Stomach (tissue), 9 donors: ENCODE results near the gene HTR5A. TPM values are rescaled to one million over a fixed set of nuclear protein-coding genes. Genes with fewer than 3 reads are reported as not detected.

Experiments
- DNase-seq, 2 donors: peaks; one replicate each; pipeline versions ENCODE4 v3.0.0 to v3.0.0-alpha.2; 2013 to 2019
- H3K27ac ChIP-seq, 5 donors: fragments of 200-600 bp in 4 of 5; sonication (generic) in 4 of 5; one replicate each; pipeline ENCODE4 v1.5.1; 2013 to 2019; ENCODE audit warnings: mild to moderate bottlenecking in 1 of 5, moderate library complexity in 1 of 5
- H3K27me3 ChIP-seq, 3 donors: fragments of 200-600 bp; sonication (generic); one replicate each; pipeline ENCODE4 v1.5.1; 2017 to 2019; ENCODE audit warnings: mixed run types in 1 of 3
- H3K36me3 ChIP-seq, 4 donors: fragments of 200-600 bp; sonication (generic); 1 replicate in 3 of 4; 2 replicates in 1 of 4; pipeline ENCODE4 v1.5.1; 2016 to 2019
- H3K4me1 ChIP-seq, 4 donors: fragments of 200-600 bp; sonication (generic); one replicate each; pipeline ENCODE4 v1.5.1; 2016 to 2019
- H3K4me3 ChIP-seq, 4 donors: fragments of 200-600 bp; sonication (generic) in 3 of 4; one replicate each; pipeline ENCODE4 v1.5.1; 2016 to 2019; ENCODE audit warnings: mild to moderate bottlenecking in 1 of 4
- H3K9me3 ChIP-seq, 4 donors: fragments of 200-600 bp; sonication (generic); one replicate each; pipeline ENCODE4 v1.5.1; 2016 to 2019
- EP300 ChIP-seq: sonication (generic); formaldehyde crosslinking; IDR thresholded peaks from one replicate; pipeline ENCODE4 v1.6.1; 2017; ENCODE audit warnings: antibody characterized with exemption
- POLR2A ChIP-seq, 4 donors: fragments of 450-650 bp; IDR thresholded peaks; one replicate each; pipeline ENCODE4 v1.6.1; 2016; ENCODE audit warnings: antibody characterized with exemption in 4 of 4, control low read depth in 2 of 4, mild to moderate bottlenecking in 1 of 4, moderate library complexity in 1 of 4
- POLR2AphosphoS5 ChIP-seq, 3 donors: sonication (generic); formaldehyde crosslinking; IDR thresholded peaks; one replicate each; pipeline ENCODE4 v1.6.1; 2016; ENCODE audit warnings: antibody characterized with exemption in 3 of 3
- WGBS, 5 donors: extraction: QIAGEN DNeasy Blood & Tissue Kit in 3 of 5; methylation state at CpG; one replicate each; pipeline versions ENCODE4 v1.1.5 to v1.1.7; 2013 to 2018; 5-methylcytosine and 5-hydroxymethylcytosine counted together
- intact Hi-C: fragments of 100-400 bp; cut with DNase I; formaldehyde crosslinking; loops from one replicate; pipeline ENCODE4 v1.15.1; 2023; ENCODE audit warnings: low total_unique reads
- polyA plus RNA-seq, 3 donors: library from polyadenylated mRNA; stranded (reverse); fragments of 200-250 nt; gene quantifications; one replicate each; pipeline ENCODE4 v1.2.3, GENCODE V29; 2013
- total RNA-seq, 5 donors: library from RNA; depleted of rRNA; stranded (reverse); fragments of >200 nt; gene quantifications; one replicate each; pipeline versions ENCODE4 v1.1.0 to v1.2.3, GENCODE V29; 2014 to 2016
- TF ChIP-seq, protein P1 (sequence below), 7 experiments: fragments of 450-650 bp in 4 of 7; fragments of 200-600 bp in 3 of 7; sonication (generic) in 3 of 7; IDR thresholded peaks; one replicate each; pipeline ENCODE4 v1.5.1; 2016 to 2019; ENCODE audit warnings: antibody characterized with exemption in 7 of 7, control low read depth in 2 of 7, mild to moderate bottlenecking in 1 of 7
- donor health status: healthy with polysubstance abuse.
- donor health status: Bipolar disorder and iron deficiency.
- donor health status: healthy.

HTR5A gene
- total and polyA plus RNA-seq, 8 donors = not detected

GRCh38 chr7:155119801-155120382, 49.8 kb downstream of the HTR5A start:
- no peak for DNase-seq
- no peaks in the 10 kb centered on the region for H3K36me3 ChIP-seq
- no peak overlapping the region for H3K27ac ChIP-seq
- intact Hi-C loops = no loop called here
- TF ChIP-seq EP300 (no peak), POLR2A (IDR thresholded peaks at IDR 0.05) (no peak), POLR2AphosphoS5 (IDR thresholded peaks at IDR 0.05) (no peak)
- TF ChIP-seq, protein P1, sequence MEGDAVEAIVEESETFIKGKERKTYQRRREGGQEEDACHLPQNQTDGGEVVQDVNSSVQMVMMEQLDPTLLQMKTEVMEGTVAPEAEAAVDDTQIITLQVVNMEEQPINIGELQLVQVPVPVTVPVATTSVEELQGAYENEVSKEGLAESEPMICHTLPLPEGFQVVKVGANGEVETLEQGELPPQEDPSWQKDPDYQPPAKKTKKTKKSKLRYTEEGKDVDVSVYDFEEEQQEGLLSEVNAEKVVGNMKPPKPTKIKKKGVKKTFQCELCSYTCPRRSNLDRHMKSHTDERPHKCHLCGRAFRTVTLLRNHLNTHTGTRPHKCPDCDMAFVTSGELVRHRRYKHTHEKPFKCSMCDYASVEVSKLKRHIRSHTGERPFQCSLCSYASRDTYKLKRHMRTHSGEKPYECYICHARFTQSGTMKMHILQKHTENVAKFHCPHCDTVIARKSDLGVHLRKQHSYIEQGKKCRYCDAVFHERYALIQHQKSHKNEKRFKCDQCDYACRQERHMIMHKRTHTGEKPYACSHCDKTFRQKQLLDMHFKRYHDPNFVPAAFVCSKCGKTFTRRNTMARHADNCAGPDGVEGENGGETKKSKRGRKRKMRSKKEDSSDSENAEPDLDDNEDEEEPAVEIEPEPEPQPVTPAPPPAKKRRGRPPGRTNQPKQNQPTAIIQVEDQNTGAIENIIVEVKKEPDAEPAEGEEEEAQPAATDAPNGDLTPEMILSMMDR (IDR thresholded peaks at IDR 0.05) = no peak
- H3K9me3 ChIP-seq = peaks cover 2 to 28% (median 26%) of the 10 kb centered on the region in 4 donors
- H3K4me1 ChIP-seq = no peaks in the 10 kb centered on the region
- 81 to 86% (median 83%) methylated on average over 7 of the region's 7 CpGs for WGBS, 5 donors
- H3K27me3 ChIP-seq = peaks cover 0 to 3% (median 0%) of the 10 kb centered on the region in 3 donors
- H3K4me3 ChIP-seq = no peak overlapping the region

- Histone ChIP-seq H3K27ac (no peak overlapping the region), H3K27me3 (peaks cover 0 to 3% (median 0%) of the 10 kb centered on the region in 3 donors), H3K4me1 (no peaks in the 10 kb centered on the region), H3K9me3 (peaks cover 3 to 30% (median 26%) of the 10 kb centered on the region in 4 donors), H3K36me3 (no peaks in the 10 kb centered on the region), H3K4me3 (no peak overlapping the region)
- 87 to 91% (median 89%) methylated on average over 4 of the region's 4 CpGs for WGBS, 5 donors
- TF ChIP-seq POLR2A (IDR thresholded peaks at IDR 0.05) (no peak), POLR2AphosphoS5 (IDR thresholded peaks at IDR 0.05) (no peak), EP300 (no peak)
- intact Hi-C loops = no loop called here
- no peak for DNase-seq
These were observed 50.3 kb downstream of the HTR5A start for GRCh38 chr7:155120460-155120859.

GRCh38 chr7:155122831-155123230, 52.7 kb downstream of the HTR5A start:
- Histone ChIP-seq H3K27me3 (peaks cover 0 to 3% (median 0%) of the 10 kb centered on the region in 3 donors), H3K4me3 (no peak overlapping the region), H3K36me3 (no peaks in the 10 kb centered on the region), H3K4me1 (no peaks in the 10 kb centered on the region), H3K27ac (no peak overlapping the region), H3K9me3 (peaks cover 3 to 30% (median 26%) of the 10 kb centered on the region in 4 donors)
- intact Hi-C loops = no loop called here
- DNase-seq = no peak
- 18 to 34% (median 25%) methylated on average over 5 of the region's 5 CpGs for WGBS, 5 donors
- TF ChIP-seq, protein P1 (IDR thresholded peaks at IDR 0.05) = no peak
- TF ChIP-seq POLR2AphosphoS5 (IDR thresholded peaks at IDR 0.05) = no peak
- no peak for TF ChIP-seq EP300
- TF ChIP-seq POLR2A (IDR thresholded peaks at IDR 0.05) = no peak

DNA sequence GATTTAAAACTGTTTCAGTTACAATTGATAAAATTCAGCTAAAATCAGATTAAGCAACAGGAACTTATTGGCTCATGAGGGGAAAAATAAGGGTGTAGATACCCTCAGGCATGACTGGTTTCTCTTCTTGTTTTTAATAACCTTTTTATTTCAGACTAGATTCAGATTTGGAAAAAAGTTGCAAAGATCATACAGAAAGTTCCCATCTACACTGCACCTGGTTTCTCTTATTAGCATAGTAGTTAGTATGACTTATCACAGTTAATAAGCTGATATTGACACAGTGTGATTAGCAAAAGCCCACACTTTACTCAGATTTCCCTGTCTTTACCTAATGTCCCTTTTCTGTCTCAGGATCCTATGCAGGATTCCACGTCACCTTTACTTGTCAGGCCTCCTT, 53.3 kb downstream of the HTR5A start:
- 63 to 81% (median 75%) methylated on average over 1 of the region's 1 CpG for WGBS, 5 donors

More for the DNA sequence above, 53.3 kb downstream of the HTR5A start:
- Histone ChIP-seq H3K4me3 (no peak overlapping the region), H3K9me3 (peaks cover 3 to 30% (median 26%) of the 10 kb centered on the region in 4 donors), H3K27me3 (peaks cover 0 to 3% (median 0%) of the 10 kb centered on the region in 3 donors), H3K4me1 (no peaks in the 10 kb centered on the region), H3K27ac (no peak overlapping the region), H3K36me3 (no peaks in the 10 kb centered on the region)
- TF ChIP-seq, protein P1 (IDR thresholded peaks at IDR 0.05) = no peak
- TF ChIP-seq EP300 = no peak
- TF ChIP-seq POLR2AphosphoS5 (IDR thresholded peaks at IDR 0.05) = no peak
- no peak for TF ChIP-seq POLR2A (IDR thresholded peaks at IDR 0.05)
- intact Hi-C loops = no loop called here
- DNase-seq = no peak
